Fibroblast of pulmonary artery (primary cell): ENCODE results near the gene RHCG.

Experiments
- DNase-seq: peaks from one replicate; pipeline ENCODE4 v3.0.0-alpha.2; 2010; ENCODE audit warnings: low read depth
- H3K4me3 ChIP-seq: replicated peaks from 2 replicates; pipeline ENCODE4 v1.5.1; 2011; ENCODE audit warnings: low read depth, mild to moderate bottlenecking, control low read depth, low read length, moderate library complexity
- TF ChIP-seq, protein P1 (sequence below): IDR thresholded peaks from 2 replicates; pipeline ENCODE4 v1.5.1; 2011; ENCODE audit warnings: mild to moderate bottlenecking, control low read depth, low read length, inconsistent platforms; ENCODE audit errors: missing control alignments

RHCG gene

DNA sequence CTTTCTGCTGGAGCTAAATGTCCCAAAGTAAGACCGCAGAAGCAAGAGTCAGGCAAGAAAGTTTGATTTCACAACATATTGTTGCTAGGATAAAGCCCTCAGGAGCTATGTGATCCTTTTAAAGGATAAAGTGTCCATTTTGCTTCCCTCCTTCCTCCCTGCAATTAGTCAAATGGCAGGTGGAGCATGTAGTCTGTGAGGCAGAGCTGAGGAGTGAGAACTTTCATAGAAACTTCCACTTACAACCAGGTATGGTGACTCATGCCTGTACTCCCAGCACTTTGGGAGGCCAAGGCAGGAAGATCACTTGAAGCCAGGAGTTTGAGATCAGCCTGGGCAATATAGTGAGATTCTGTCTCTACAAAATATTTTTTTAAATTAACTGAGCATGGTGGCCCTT is 25.2 kb upstream of the RHCG start:
- TF ChIP-seq, protein P1, sequence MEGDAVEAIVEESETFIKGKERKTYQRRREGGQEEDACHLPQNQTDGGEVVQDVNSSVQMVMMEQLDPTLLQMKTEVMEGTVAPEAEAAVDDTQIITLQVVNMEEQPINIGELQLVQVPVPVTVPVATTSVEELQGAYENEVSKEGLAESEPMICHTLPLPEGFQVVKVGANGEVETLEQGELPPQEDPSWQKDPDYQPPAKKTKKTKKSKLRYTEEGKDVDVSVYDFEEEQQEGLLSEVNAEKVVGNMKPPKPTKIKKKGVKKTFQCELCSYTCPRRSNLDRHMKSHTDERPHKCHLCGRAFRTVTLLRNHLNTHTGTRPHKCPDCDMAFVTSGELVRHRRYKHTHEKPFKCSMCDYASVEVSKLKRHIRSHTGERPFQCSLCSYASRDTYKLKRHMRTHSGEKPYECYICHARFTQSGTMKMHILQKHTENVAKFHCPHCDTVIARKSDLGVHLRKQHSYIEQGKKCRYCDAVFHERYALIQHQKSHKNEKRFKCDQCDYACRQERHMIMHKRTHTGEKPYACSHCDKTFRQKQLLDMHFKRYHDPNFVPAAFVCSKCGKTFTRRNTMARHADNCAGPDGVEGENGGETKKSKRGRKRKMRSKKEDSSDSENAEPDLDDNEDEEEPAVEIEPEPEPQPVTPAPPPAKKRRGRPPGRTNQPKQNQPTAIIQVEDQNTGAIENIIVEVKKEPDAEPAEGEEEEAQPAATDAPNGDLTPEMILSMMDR, result no peak
- no peak overlapping the region for H3K4me3 ChIP-seq
- DNase-seq, result no peak

DNA sequence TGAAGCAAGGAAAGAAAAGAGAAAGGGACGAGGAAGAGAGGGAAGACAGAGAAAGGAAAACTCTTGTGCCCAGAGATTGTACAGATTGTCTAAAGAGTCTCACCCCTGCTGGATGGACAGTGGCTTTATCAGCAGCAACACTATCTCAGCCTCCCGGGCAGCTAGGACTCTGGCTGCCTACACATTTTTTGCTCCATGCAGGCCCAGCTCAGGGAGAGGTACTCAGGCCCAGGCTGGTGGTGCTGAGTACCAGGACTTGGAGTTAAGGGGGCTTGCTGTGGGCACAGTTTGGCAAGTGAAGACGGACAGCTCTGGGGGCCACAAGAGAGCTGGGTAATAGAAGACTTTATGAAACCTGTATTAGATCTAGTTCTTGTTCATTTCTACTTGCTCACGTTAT is 19.1 kb upstream of the RHCG start:
- TF ChIP-seq, protein P1, result no peak
- no peak for DNase-seq
- H3K4me3 ChIP-seq, result no peak overlapping the region

DNA sequence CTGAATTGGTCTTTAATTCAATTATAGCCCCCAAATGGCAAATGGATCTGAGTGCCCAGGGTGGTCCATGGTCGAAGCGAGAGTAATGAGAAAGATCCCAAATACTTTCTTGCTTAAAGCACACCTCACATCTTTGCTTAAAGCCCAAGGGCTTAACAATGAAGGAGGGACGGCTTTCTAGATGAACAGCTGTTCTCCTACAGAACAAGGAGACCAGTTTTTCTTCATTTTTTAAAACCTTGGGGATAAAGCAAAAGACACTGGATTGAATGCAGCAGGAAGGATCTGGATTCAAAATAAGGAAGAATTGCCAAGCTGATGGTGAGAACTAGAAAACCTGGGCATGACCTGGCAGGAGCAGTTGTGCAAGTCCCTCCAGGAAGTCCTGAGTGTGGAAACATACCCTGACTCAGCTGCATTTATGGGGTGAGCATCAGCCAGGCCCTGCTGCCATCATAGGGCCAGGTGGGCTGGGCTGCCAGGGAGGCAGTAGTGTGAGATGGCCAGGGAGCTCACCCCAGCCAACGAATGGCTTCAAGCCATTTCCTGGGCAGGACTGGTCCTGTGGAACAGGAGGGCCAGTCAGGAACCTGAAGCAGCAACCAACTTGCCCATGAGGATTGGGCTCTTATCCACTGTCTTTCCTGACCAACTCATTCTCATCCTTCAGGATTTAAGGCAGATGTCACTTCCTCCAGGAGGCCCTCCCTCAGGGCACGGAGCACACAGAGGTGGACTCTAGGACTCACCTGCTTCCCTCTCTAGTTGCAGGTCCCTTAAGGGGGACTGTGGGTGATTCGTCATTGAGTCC is 18.4 kb upstream of the RHCG start:
- no peak overlapping the region for H3K4me3 ChIP-seq
- TF ChIP-seq, protein P1, result no peak
- no peak for DNase-seq

DNA sequence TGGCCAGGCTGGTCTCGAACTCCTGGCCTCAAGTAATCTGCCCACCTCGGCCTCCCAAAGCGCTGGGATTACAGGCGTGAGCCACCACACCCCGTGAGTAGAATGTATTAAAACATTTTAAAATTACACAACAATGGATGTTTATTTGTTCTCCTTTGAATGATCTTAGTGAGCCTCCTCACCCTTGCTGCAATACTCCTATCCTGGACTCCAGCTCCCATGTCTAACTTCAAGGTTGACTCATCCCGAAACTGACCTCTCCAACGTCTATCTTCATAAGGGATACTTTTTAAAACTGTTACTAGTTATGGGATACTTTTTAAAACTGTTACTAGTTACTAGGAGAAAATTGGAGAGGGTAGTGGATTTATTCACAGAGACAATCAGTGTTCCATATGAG is 17.8 kb upstream of the RHCG start:
- TF ChIP-seq, protein P1, result no peak
- DNase-seq, result no peak
- no peak overlapping the region for H3K4me3 ChIP-seq

DNA sequence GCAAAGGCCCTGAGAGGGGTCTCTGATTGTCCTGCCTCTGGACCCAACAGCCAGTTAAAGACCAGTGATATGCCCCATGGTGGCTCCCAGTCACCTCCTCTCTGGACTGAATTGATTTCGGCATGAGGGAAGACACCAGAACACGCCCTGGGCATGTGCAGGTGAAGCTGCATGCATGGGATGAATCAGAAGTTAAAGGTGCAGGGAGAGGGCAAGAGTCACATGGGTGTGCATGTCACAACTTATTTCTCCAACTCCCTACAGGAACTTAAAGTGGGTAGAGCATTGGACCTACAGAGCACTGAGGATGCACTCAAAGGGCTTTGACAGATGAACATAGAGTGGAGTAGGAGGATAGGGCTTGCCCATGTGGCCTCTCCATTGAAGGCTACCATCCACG is 16.9 kb upstream of the RHCG start:
- no peak overlapping the region for H3K4me3 ChIP-seq
- DNase-seq, result no peak
- TF ChIP-seq, protein P1, result no peak

DNA sequence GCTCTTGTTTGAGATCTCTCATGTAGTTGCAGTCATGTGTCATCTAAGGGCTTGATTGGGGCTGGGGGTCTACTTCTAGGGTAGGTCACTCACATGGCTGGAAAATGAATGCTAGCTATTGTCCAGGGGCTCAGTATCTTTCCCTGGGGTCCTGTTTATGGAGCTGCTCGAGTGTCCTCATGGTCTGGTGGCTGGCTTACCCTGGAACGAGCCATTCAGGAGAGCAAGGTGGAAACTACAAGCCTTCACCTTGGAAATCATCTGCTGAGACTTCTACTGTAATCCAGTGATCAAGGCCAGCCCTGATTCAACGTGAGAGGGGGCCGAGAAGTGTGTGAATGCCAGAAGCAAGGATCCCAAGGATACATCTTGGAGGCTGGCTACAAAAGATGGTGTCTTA is 16.2 kb upstream of the RHCG start:
- DNase-seq, result no peak
- no peak overlapping the region for H3K4me3 ChIP-seq
- TF ChIP-seq, protein P1, result no peak
